HEK293 (cell line): ENCODE results near the gene TH.

Source experiments
- CTCF ChIA-PET: fragments of 350-600 bp; formaldehyde crosslinking; extraction: SDS; loops from one replicate; lab custom pipeline; 2021; ENCODE audit warnings: antibody characterized with exemption; lab: Yijun Ruan, JAX
- POLR2A ChIA-PET: fragments of 300-600 bp; formaldehyde crosslinking; extraction: SDS; loops from one replicate; lab custom pipeline; 2020; ENCODE audit warnings: antibody characterized with exemption, inconsistent platforms; lab: Yijun Ruan, JAX
- H3K27ac ChIP-seq: fragments of 200-500 bp; sonication (Bioruptor generic); 2 replicates; pipeline ENCODE4 v1.5.1; 2014; ENCODE audit warnings: low read depth, low read length, control low read depth, inconsistent platforms; ENCODE audit errors: extremely low read depth
- H3K36me3 ChIP-seq, 2 experiments: fragments of 200-500 bp in 1 of 2; sonication (Bioruptor generic) in 1 of 2; 1 replicate in 1 of 2; 2 replicates in 1 of 2; pipeline ENCODE4 v1.5.1; 2014 to 2017; ENCODE audit warnings: inconsistent platforms in 2 of 2, low read length in 2 of 2; ENCODE audit not compliant: control insufficient read depth in 2 of 2, insufficient read depth in 1 of 2
- H3K4me1 ChIP-seq: fragments of 200-500 bp; sonication (Bioruptor generic); 2 replicates; pipeline ENCODE4 v1.5.1; 2014; ENCODE audit warnings: mild to moderate bottlenecking, low read length, inconsistent platforms; ENCODE audit not compliant: control insufficient read depth, insufficient read depth
- H3K4me3 ChIP-seq: 2 replicates; pipeline ENCODE4 v1.5.1; 2011; ENCODE audit warnings: low read depth, mild to moderate bottlenecking, control low read depth, low read length, moderate library complexity
- H3K9me3 ChIP-seq: fragments of 200-500 bp; sonication (Bioruptor generic); 2 replicates; pipeline ENCODE4 v1.5.1; 2014; ENCODE audit warnings: low read depth, low read length, inconsistent platforms; ENCODE audit not compliant: control insufficient read depth, insufficient read depth
- MZF1 ChIP-seq: fragments of 450-650 bp; formaldehyde crosslinking; IDR thresholded peaks from 2 replicates; pipeline ENCODE4 v1.5.1; 2017; ENCODE audit warnings: missing biosample characterization, missing genetic modification characterization, borderline replicate concordance
- YY2 ChIP-seq: fragments of 450-650 bp; formaldehyde crosslinking; IDR thresholded peaks from 2 replicates; pipeline ENCODE4 v1.5.1; 2016; ENCODE audit warnings: missing biosample characterization, missing genetic modification characterization
- ZNF157 ChIP-seq: fragments of 450-650 bp; formaldehyde crosslinking; IDR thresholded peaks from 2 replicates; pipeline ENCODE4 v1.5.1; 2016; ENCODE audit warnings: missing biosample characterization, missing genetic modification characterization
- ZNF169 ChIP-seq: fragments of 450-650 bp; formaldehyde crosslinking; IDR thresholded peaks from 2 replicates; pipeline ENCODE4 v1.5.1; 2016; ENCODE audit warnings: missing biosample characterization, missing genetic modification characterization
- ZNF19 ChIP-seq: fragments of 450-650 bp; formaldehyde crosslinking; IDR thresholded peaks from 2 replicates; pipeline ENCODE4; 2016; ENCODE audit warnings: missing biosample characterization, missing genetic modification characterization, low read depth
- ZNF266 ChIP-seq: fragments of 450-650 bp; formaldehyde crosslinking; IDR thresholded peaks from 2 replicates; pipeline ENCODE4 v1.5.1; 2016; ENCODE audit warnings: missing biosample characterization, missing genetic modification characterization, low read depth
- ZNF404 ChIP-seq: fragments of 450-650 bp; formaldehyde crosslinking; IDR thresholded peaks from 2 replicates; pipeline ENCODE4 v1.5.1; 2017; ENCODE audit warnings: missing biosample characterization, missing genetic modification characterization
- ZNF555 ChIP-seq: fragments of 450-650 bp; formaldehyde crosslinking; conservative IDR thresholded peaks from 2 replicates; pipeline ENCODE4 v1.5.1; 2017; ENCODE audit warnings: missing biosample characterization, mild to moderate bottlenecking, missing genetic modification characterization, inconsistent platforms
- ZNF561 ChIP-seq: fragments of 450-650 bp; IDR thresholded peaks from 2 replicates; pipeline ENCODE4 v1.5.1; 2018; ENCODE audit warnings: missing biosample characterization, missing genetic modification characterization, borderline replicate concordance
- ZNF571 ChIP-seq: fragments of 450-650 bp; formaldehyde crosslinking; IDR thresholded peaks from 2 replicates; pipeline ENCODE4 v1.5.0; 2017; ENCODE audit warnings: missing biosample characterization, missing genetic modification characterization
- ZNF776 ChIP-seq: fragments of 450-650 bp; formaldehyde crosslinking; IDR thresholded peaks from 2 replicates; pipeline ENCODE4 v1.5.0; 2017; ENCODE audit warnings: missing biosample characterization, missing genetic modification characterization, borderline replicate concordance
- ZNF792 ChIP-seq: fragments of 450-650 bp; formaldehyde crosslinking; IDR thresholded peaks from 2 replicates; pipeline ENCODE4 v1.5.1; 2016; ENCODE audit warnings: missing biosample characterization, missing genetic modification characterization
- TF ChIP-seq, protein P1 (sequence below): fragments of 450-650 bp; formaldehyde crosslinking; optimal IDR thresholded peaks from 2 replicates; pipeline ENCODE3; 2016; ENCODE audit warnings: missing biosample characterization, mild to moderate bottlenecking, missing genetic modification characterization
- TF ChIP-seq, protein P2 (sequence below): fragments of 450-650 bp; formaldehyde crosslinking; IDR thresholded peaks from 2 replicates; pipeline ENCODE4 v1.5.1; 2017; ENCODE audit warnings: missing biosample characterization, missing genetic modification characterization
- TF ChIP-seq, protein P3 (sequence below): fragments of 450-650 bp; formaldehyde crosslinking; IDR thresholded peaks from 2 replicates; pipeline ENCODE4 v1.5.1; 2016; ENCODE audit warnings: missing biosample characterization, missing genetic modification characterization, low read depth
- TF ChIP-seq, protein P4 (sequence below): fragments of 450-650 bp; formaldehyde crosslinking; IDR thresholded peaks from 2 replicates; pipeline ENCODE4 v1.5.1; 2017; ENCODE audit warnings: missing biosample characterization, mild to moderate bottlenecking, missing genetic modification characterization, moderate library complexity

The TH gene

DNA sequence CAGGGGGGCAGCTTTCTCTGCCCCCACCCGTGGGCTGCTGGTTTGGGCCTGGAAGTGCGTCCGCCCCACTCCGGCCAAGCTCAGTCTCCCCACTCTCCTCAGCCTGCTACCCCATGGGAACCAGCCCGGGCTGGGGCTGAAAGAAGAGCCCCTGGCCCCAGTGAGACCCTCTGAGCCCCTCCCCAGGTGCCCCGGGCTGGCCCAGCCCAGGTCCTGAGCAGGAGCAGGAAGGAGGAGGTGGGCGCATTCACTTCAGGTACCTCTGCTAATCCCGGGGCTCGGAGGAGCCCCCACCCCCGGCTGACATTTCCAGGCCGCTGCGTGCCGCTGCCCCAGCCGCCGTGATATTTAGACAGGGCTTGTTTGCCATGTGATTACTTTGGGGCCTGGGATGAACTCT, 8.7 kb upstream of the TH start:
- H3K4me1 ChIP-seq = no peaks in the 10 kb centered on the region
- TF ChIP-seq ZNF561 (tag by site-specific recombination) = no peak
- TF ChIP-seq, all 188 proteins: peak for 0
- Histone ChIP-seq H3K36me3 (no peaks in the 10 kb centered on the region), H3K4me3 (no peak overlapping the region), H3K9me3 (no peaks in the 10 kb centered on the region), H3K27ac (no peak overlapping the region)
- ChIA-PET POLR2A (no interaction called here), CTCF (interaction anchor here (1.3 kb wide), 1 partner anchor 241 kb away, joined by 3 read pairs; no protein-coding TSS in a partner anchor)

DNA sequence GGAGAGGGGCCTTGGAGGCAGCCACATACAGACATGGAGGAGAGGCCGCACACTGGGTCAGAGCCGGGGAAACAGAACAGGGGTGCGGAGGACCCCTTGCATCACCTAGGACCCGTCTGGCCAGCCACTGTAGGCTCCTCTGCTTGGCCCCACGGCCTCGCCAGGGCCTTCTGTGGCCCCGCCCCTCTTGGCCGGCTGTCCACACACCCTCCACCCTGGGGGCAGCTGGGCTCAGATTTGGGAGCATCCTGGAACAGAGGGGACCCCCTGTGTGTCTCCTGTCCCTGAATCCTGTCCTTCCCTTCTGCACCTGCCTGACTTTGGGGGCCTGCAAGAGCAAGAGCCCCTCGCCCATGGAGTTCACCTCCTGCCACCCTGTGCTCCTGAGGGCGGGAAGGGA, 7.9 kb upstream of the TH start:
- H3K4me1 ChIP-seq = no peaks in the 10 kb centered on the region
- no peak overlapping the region for H3K27ac ChIP-seq
- CTCF ChIA-PET = interaction anchor here (0.7 to 1.6 kb wide), 3 partner anchors 126 to 857 kb away, joined by 3 read pairs; no protein-coding TSS in a partner anchor
- H3K9me3 ChIP-seq = no peaks in the 10 kb centered on the region
- POLR2A ChIA-PET = no interaction called here
- H3K36me3 ChIP-seq = no peaks in the 10 kb centered on the region
- H3K4me3 ChIP-seq = no peak overlapping the region
- TF ChIP-seq ZNF571 (tag by site-specific recombination) (no peak), ZNF157 (no peak), ZNF792 (tag by site-specific recombination) (no peak), YY2 (tag by site-specific recombination) (no peak), ZNF266 (no peak), ZNF776 (tag by site-specific recombination) (no peak), MZF1 (no peak), ZNF19 (tag by site-specific recombination) (no peak), ZNF169 (tag by site-specific recombination) (no peak), ZNF404 (no peak), ZNF555 (tag by site-specific recombination) (no peak)
- TF ChIP-seq, protein P1, sequence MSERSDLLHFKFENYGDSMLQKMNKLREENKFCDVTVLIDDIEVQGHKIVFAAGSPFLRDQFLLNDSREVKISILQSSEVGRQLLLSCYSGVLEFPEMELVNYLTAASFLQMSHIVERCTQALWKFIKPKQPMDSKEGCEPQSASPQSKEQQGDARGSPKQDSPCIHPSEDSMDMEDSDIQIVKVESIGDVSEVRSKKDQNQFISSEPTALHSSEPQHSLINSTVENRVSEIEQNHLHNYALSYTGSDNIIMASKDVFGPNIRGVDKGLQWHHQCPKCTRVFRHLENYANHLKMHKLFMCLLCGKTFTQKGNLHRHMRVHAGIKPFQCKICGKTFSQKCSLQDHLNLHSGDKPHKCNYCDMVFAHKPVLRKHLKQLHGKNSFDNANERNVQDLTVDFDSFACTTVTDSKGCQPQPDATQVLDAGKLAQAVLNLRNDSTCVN = no peak
- TF ChIP-seq, protein P2, sequence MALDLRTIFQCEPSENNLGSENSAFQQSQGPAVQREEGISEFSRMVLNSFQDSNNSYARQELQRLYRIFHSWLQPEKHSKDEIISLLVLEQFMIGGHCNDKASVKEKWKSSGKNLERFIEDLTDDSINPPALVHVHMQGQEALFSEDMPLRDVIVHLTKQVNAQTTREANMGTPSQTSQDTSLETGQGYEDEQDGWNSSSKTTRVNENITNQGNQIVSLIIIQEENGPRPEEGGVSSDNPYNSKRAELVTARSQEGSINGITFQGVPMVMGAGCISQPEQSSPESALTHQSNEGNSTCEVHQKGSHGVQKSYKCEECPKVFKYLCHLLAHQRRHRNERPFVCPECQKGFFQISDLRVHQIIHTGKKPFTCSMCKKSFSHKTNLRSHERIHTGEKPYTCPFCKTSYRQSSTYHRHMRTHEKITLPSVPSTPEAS (tag by site-specific recombination) = no peak
- TF ChIP-seq, protein P3, sequence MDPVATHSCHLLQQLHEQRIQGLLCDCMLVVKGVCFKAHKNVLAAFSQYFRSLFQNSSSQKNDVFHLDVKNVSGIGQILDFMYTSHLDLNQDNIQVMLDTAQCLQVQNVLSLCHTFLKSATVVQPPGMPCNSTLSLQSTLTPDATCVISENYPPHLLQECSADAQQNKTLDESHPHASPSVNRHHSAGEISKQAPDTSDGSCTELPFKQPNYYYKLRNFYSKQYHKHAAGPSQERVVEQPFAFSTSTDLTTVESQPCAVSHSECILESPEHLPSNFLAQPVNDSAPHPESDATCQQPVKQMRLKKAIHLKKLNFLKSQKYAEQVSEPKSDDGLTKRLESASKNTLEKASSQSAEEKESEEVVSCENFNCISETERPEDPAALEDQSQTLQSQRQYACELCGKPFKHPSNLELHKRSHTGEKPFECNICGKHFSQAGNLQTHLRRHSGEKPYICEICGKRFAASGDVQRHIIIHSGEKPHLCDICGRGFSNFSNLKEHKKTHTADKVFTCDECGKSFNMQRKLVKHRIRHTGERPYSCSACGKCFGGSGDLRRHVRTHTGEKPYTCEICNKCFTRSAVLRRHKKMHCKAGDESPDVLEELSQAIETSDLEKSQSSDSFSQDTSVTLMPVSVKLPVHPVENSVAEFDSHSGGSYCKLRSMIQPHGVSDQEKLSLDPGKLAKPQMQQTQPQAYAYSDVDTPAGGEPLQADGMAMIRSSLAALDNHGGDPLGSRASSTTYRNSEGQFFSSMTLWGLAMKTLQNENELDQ (tag by site-specific recombination) = no peak
- TF ChIP-seq, protein P4, sequence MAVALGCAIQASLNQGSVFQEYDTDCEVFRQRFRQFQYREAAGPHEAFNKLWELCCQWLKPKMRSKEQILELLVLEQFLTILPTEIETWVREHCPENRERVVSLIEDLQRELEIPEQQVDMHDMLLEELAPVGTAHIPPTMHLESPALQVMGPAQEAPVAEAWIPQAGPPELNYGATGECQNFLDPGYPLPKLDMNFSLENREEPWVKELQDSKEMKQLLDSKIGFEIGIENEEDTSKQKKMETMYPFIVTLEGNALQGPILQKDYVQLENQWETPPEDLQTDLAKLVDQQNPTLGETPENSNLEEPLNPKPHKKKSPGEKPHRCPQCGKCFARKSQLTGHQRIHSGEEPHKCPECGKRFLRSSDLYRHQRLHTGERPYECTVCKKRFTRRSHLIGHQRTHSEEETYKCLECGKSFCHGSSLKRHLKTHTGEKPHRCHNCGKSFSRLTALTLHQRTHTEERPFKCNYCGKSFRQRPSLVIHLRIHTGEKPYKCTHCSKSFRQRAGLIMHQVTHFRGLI (tag by site-specific recombination) = no peak
